ENCODE measurements around the gene TPD52L1. TPM values are rescaled to one million over a fixed set of nuclear protein-coding genes. Genes with fewer than 3 reads are reported as not detected.

The TPD52L1 gene
- total and polyA plus RNA-seq, 2 donors (not counting 3 experiments of a cell fraction or from before 2014, with no cell fraction given): 0.29 to 0.37 TPM

DNA sequence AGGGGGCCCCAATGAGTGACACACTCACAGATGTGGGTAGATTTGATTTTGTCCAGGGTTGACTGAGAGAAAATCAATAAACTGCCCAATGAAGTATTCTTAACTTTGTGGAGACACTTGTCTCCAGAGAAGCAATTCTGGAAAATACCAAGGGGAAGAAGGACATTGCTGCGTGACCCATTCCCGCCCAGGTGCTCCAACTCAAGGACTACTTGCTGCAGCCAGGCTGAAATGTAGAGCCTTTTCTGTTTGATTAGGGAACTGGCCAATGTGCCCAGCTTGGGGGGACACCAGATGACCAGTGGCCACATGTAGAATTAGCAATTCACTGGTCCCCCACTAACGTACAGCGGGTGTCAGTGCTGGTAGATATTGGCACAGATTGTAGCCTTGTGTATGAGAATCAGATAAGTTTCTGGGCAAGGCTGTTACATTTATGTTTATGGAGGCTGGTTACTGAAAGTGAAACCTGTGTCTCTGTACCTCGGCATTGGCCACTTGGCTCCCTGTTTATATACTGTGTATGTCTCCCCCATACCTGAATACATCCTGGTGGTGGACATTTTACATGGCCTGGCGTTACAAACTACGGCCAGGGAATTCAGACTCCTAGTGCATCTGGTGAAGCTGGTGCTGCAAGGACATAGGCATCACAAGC lies 115.9 kb downstream of the TPD52L1 start:
- dilution Hi-C loops (cut with MboI; ENCODE audit: extremely low pct_ligation_motif_present, low sequenced_read_pairs): no loop called here
- FAIRE-seq (no peak), DNase-seq (ENCODE audit: low read depth, low spot score) (no peak)
- Histone ChIP-seq H3K9me3 (replicated peaks; ENCODE audit: control insufficient read depth, insufficient read depth, low read length) (no peaks in the 10 kb centered on the region), H3K27ac (ENCODE audit: insufficient read depth, low read depth, low read length) (no peak overlapping the region), H3K4me3 (replicated peaks in 1 of 3; ENCODE audit: insufficient read depth in 1 of 3, low read depth in 1 of 3, low read length in 3 of 3) (no peak overlapping the region), H3K36me3 (ENCODE audit: control insufficient read depth in 2 of 2, extremely low read depth in 1 of 2, insufficient read depth in 2 of 2, low read length in 2 of 2) (no peaks in the 10 kb centered on the region), H3K27me3 (ENCODE audit: control insufficient read depth in 2 of 2, insufficient read depth in 2 of 2, low read length in 2 of 2) (no peaks in the 10 kb centered on the region), H3K4me2 (ENCODE audit: insufficient read depth, low read length) (no peak overlapping the region), H3K9ac (replicated peaks; ENCODE audit: extremely low read depth, insufficient read depth, low read length) (no peak overlapping the region), H3K9me1 (replicated peaks; ENCODE audit: control insufficient read depth, extremely low read depth, insufficient read depth, low read length) (no peaks in the 10 kb centered on the region), H3K79me2 (ENCODE audit: control insufficient read depth, insufficient read depth, low read length) (no peaks in the 10 kb centered on the region), H2AFZ (ENCODE audit: low read depth, low read length) (no peak overlapping the region), H4K20me1 (replicated peaks; ENCODE audit: control insufficient read depth, extremely low read depth, insufficient read depth, low read length) (no peaks in the 10 kb centered on the region), H3K4me1 (ENCODE audit: control insufficient read depth, extremely low read depth, insufficient read depth, low read length) (no peaks in the 10 kb centered on the region)
- no TSS peak for BruUV-seq (replicated peaks)
- ChIA-PET POLR2A (no interaction called here), CTCF (no interaction called here)
- no peak for TF ChIP-seq POLR2AphosphoS5 (IDR thresholded peaks at IDR 0.05; ENCODE audit: insufficient read depth, low read depth, low read length)
- no peak for TF ChIP-seq FOS (IDR thresholded peaks at IDR 0.05; ENCODE audit: borderline replicate concordance, insufficient read depth, low read length)
- TF ChIP-seq MYC (IDR thresholded peaks at IDR 0.05; ENCODE audit: low read depth, low read length): no peak
- TF ChIP-seq JUN (IDR thresholded peaks at IDR 0.05; ENCODE audit: borderline replicate concordance, insufficient read depth, insufficient read length, low read depth): no peak
- no peak for TF ChIP-seq POLR2A (IDR thresholded peaks at IDR 0.05; ENCODE audit: low read depth, low read length)
- TF ChIP-seq, protein P1, sequence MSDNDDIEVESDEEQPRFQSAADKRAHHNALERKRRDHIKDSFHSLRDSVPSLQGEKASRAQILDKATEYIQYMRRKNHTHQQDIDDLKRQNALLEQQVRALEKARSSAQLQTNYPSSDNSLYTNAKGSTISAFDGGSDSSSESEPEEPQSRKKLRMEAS (IDR thresholded peaks at IDR 0.05; ENCODE audit: insufficient read depth, insufficient read length): no peak
- TF ChIP-seq GATA2 (IDR thresholded peaks at IDR 0.05; ENCODE audit: insufficient read depth, insufficient read length, low read depth, low read length): no peak
- TF ChIP-seq, protein P2, sequence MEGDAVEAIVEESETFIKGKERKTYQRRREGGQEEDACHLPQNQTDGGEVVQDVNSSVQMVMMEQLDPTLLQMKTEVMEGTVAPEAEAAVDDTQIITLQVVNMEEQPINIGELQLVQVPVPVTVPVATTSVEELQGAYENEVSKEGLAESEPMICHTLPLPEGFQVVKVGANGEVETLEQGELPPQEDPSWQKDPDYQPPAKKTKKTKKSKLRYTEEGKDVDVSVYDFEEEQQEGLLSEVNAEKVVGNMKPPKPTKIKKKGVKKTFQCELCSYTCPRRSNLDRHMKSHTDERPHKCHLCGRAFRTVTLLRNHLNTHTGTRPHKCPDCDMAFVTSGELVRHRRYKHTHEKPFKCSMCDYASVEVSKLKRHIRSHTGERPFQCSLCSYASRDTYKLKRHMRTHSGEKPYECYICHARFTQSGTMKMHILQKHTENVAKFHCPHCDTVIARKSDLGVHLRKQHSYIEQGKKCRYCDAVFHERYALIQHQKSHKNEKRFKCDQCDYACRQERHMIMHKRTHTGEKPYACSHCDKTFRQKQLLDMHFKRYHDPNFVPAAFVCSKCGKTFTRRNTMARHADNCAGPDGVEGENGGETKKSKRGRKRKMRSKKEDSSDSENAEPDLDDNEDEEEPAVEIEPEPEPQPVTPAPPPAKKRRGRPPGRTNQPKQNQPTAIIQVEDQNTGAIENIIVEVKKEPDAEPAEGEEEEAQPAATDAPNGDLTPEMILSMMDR (IDR thresholded peaks at IDR 0.05; ENCODE audit: extremely low read depth in 1 of 2, insufficient read depth in 1 of 2, low read depth in 1 of 2, low read length in 2 of 2): no peak
- no peak for TF ChIP-seq EZH2 (IDR thresholded peaks at IDR 0.05; ENCODE audit: borderline replicate concordance, low read depth, low read length, severe bottlenecking)
- intact Hi-C loops (cut with micrococcal nuclease): no loop called here

Measured in endothelial cell of umbilical vein (primary cell).